MCF 10A (cell line): ENCODE results near the gene CCDC74B. TPM values are rescaled to one million over a fixed set of nuclear protein-coding genes. Genes with fewer than 3 reads are reported as not detected.
"Not testable (repeated sequence)": the region's sequence is repeated elsewhere in the genome, so short reads cannot be mapped to it uniquely, and the experiment has no call there.

Experiments
- BruUV-seq: library from RNA; stranded (reverse); fragments of 400-500 nt; replicated peaks from 2 replicates; lab custom pipeline; 2021; lab: Mats Ljungman, UMichigan
- CTCF ChIA-PET: fragments of 300-600 bp; sonication (Branson Sonifier 250); formaldehyde crosslinking; extraction: SDS; loops from one replicate; lab custom pipeline; 2021; ENCODE audit warnings: antibody characterized with exemption, inconsistent platforms; lab: Yijun Ruan, JAX
- POLR2A ChIA-PET: fragments of 300-600, 350-650 bp; sonication (Branson Sonifier 250); formaldehyde crosslinking; extraction: SDS; loops from one replicate; lab custom pipeline; 2020; ENCODE audit warnings: antibody characterized with exemption, inconsistent platforms; lab: Yijun Ruan, JAX
- DNase-seq: peaks from one replicate; pipeline ENCODE4 v3.0.0-alpha.2; 2018; ENCODE audit not compliant: unreplicated experiment
- H3K27ac Mint-ChIP-seq: one replicate; pipeline ENCODE4 v1.8.0; 2022; ENCODE audit warnings: mild to moderate bottlenecking, low read depth, mixed read lengths; ENCODE audit not compliant: unreplicated experiment
- H3K27me3 Mint-ChIP-seq: one replicate; pipeline ENCODE4 v1.8.0; 2022; ENCODE audit warnings: mixed read lengths; ENCODE audit not compliant: insufficient read depth, unreplicated experiment
- H3K36me3 Mint-ChIP-seq: one replicate; pipeline ENCODE4 v1.8.0; 2022; ENCODE audit warnings: mild to moderate bottlenecking, moderate library complexity, mixed read lengths; ENCODE audit not compliant: insufficient read depth, unreplicated experiment
- H3K4me1 Mint-ChIP-seq: one replicate; pipeline ENCODE4 v1.8.0; 2022; ENCODE audit warnings: mixed read lengths; ENCODE audit not compliant: insufficient read depth, unreplicated experiment
- H3K4me3 Mint-ChIP-seq: one replicate; pipeline ENCODE4 v1.8.0; 2022; ENCODE audit warnings: mild to moderate bottlenecking, moderate library complexity, mixed read lengths; ENCODE audit not compliant: unreplicated experiment
- H3K9me3 Mint-ChIP-seq: one replicate; pipeline ENCODE4 v1.8.0; 2022; ENCODE audit warnings: mixed read lengths; ENCODE audit not compliant: unreplicated experiment
- CTCF ChIP-seq: fragments of 200-600 bp; IDR thresholded peaks from one replicate; pipeline ENCODE4 v1.8.0; 2022; ENCODE audit warnings: antibody characterized with exemption, mild to moderate bottlenecking; ENCODE audit not compliant: unreplicated experiment
- intact Hi-C: fragments of 100-400 bp; cut with micrococcal nuclease; formaldehyde crosslinking; loops from 2 replicates; pipeline ENCODE4 v1.14.1; 2022
- total RNA-seq: library from RNA; stranded (reverse); gene quantifications from 2 replicates; pipeline ENCODE4 v1.2.3, GENCODE V29; 2022

CCDC74B gene
- total RNA-seq, 1 experiment from 2014 or later, result not detected

DNA sequence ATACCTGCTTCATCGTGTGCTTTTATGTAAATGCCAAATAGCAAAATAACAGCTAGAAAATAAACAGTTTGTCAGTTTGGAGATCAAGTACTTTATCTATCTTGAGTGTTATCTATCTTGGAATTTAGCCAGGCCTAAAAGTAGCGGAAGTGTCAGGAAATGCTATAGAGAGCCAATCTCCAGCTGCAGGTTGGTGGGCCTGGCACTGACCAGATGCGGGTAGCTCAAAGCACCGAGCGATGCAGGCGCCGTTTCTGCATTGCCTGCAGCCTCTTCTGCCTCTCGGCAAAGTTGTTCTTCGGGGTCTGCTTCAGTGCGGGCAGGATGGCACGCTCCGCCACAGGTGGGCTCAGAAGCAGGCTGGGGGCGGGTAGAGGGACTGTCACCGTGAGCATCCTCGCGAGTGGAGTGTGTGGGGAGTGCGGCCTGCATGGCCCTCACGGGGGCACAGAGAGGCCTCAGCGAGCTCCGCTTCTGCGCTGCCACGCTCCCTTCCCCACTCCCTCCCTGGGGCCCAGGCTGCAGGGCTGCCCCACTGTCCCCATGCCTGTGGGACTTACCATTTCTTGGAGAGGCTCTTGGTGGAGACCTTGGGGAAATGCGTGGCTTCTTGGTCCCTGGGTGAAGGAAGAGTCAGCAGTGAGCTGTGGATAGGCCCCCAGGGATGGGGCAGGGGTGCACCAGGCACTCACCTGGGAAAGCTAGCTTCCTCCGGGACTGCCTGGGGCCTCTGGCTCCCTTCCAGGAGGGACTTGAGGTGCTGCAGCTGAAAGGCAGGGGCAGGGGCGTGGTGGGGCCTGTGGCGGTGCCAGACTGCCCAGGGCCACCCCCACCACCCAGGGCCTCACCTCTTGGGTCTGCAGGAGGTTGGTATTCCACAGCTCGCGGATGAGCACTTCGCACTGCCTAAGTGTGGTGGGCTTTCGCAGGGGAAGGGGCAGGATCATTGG is 5.3 kb downstream of the CCDC74B start:
- BruUV-seq, H3K4me1 Mint-ChIP-seq, H3K27me3 Mint-ChIP-seq, POLR2A ChIA-PET, H3K27ac Mint-ChIP-seq, intact Hi-C loops, H3K9me3 Mint-ChIP-seq, H3K36me3 Mint-ChIP-seq, H3K4me3 Mint-ChIP-seq, DNase-seq: not testable (repeated sequence)
- CTCF ChIA-PET, result interaction anchor here (0.6 kb wide), 1 partner anchor 1274 kb away, joined by 3 read pairs; no protein-coding TSS in a partner anchor

GRCh38 chr2:130138841-130139251 is 6.1 kb downstream of the CCDC74B start:
- intact Hi-C loops, H3K4me3 Mint-ChIP-seq, H3K36me3 Mint-ChIP-seq, BruUV-seq, H3K4me1 Mint-ChIP-seq, H3K9me3 Mint-ChIP-seq, H3K27ac Mint-ChIP-seq, POLR2A ChIA-PET, CTCF ChIA-PET, DNase-seq: not testable (repeated sequence)
- peaks cover 16% of the 10 kb centered on the region for H3K27me3 Mint-ChIP-seq

DNA sequence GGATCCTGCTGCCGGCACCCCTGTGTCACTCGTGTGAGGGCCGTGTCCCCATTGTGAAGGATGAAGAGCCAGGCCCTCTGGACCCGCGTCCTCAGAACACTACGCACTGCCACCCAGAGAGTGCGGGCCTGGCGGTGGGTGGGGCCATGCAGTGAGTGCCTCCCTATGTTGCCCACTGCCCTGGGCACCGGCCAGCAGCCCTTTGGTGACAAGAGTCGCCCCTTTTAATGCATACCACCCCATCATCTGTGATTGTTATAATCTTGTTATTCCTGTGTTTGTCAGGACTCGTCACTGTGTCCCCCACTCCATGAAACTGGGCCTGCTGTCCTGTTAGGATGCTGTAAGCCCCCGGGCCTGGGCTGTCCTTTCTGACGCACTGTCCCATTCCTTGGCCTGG is 6.6 kb downstream of the CCDC74B start:
- H3K36me3 Mint-ChIP-seq, H3K27ac Mint-ChIP-seq, H3K9me3 Mint-ChIP-seq, BruUV-seq, H3K4me3 Mint-ChIP-seq, H3K4me1 Mint-ChIP-seq, DNase-seq, intact Hi-C loops, POLR2A ChIA-PET, CTCF ChIA-PET: not testable (repeated sequence)
- H3K27me3 Mint-ChIP-seq, result peaks cover 17% of the 10 kb centered on the region

- intact Hi-C loops, DNase-seq, H3K4me1 Mint-ChIP-seq, H3K36me3 Mint-ChIP-seq, H3K4me3 Mint-ChIP-seq, CTCF ChIA-PET, BruUV-seq, H3K27ac Mint-ChIP-seq, H3K9me3 Mint-ChIP-seq, POLR2A ChIA-PET: not testable (repeated sequence)
- peaks cover 28% of the 10 kb centered on the region for H3K27me3 Mint-ChIP-seq
Observed at GRCh38 chr2:130137118-130137517, 7.8 kb downstream of the CCDC74B start.

- DNase-seq, BruUV-seq, H3K4me3 Mint-ChIP-seq, H3K9me3 Mint-ChIP-seq, H3K36me3 Mint-ChIP-seq, CTCF ChIA-PET, POLR2A ChIA-PET, intact Hi-C loops, H3K27ac Mint-ChIP-seq, H3K4me1 Mint-ChIP-seq: not testable (repeated sequence)
- peaks cover 33% of the 10 kb centered on the region for H3K27me3 Mint-ChIP-seq
Observed at GRCh38 chr2:130136546-130136945, 8.4 kb downstream of the CCDC74B start.

DNA sequence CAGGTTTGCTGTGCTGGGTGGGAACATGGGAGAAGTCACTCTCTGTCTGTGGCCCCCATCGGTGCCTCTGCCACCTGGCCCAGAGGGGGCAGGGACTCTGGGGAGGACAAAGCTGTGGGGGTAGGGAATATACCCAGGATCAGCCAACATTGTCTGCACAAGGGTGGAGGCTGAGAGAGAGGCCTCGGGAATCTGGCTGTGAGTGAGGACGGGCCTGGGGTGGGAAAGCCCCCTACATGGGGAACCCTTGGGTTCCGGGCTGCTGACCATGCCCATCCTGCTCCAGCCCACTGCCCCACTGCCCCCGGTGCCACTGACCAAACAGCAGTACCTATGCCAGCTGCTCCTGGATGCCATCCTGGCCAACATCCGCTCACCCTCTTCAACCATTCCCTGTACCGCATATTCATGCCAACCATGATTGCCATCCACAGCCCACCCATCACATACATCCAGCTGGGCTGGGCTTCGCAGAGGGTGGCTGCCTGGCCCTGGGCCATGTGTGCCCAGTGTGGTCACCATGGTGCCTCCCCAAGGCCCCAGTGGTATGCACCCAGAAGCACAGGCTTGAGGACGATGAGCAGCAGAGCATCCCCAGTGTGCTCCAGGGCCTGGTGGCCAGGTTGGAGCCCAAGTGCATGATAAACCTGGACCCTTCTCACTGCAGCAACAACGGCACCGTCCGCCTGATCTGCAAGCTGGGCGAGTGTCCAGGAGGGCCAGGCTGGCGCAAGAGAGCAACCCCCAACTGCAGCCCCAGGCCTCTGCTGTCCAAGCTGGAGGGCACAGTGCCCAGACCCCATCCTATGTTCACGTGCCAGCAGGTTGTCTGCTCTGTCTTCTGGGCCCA is 9.0 kb downstream of the CCDC74B start:
- ChIA-PET POLR2A (no interaction called here), CTCF (interaction anchor here (0.8 kb wide), 1 partner anchor 1209 kb away, joined by 4 read pairs; no protein-coding TSS in a partner anchor)
- intact Hi-C loops, result no loop called here
- no peak overlapping the region for H3K27ac Mint-ChIP-seq
- no peak for TF ChIP-seq CTCF
- BruUV-seq, result no TSS peak
- DNase-seq, result no peak
- no peaks in the 10 kb centered on the region for H3K36me3 Mint-ChIP-seq
- no peaks in the 10 kb centered on the region for H3K9me3 Mint-ChIP-seq
- no peaks in the 10 kb centered on the region for H3K4me1 Mint-ChIP-seq
- no peak overlapping the region for H3K4me3 Mint-ChIP-seq
- peaks cover 34% of the 10 kb centered on the region for H3K27me3 Mint-ChIP-seq

GRCh38 chr2:130129120-130129829 is 15.6 kb downstream of the CCDC74B start, which contains the start of gene POTEF:
POTEF (minus strand) TSS chr2:130129222; CDS start chr2:130120515, 8,707 bp downstream.
- H3K4me3 Mint-ChIP-seq, POLR2A ChIA-PET, H3K36me3 Mint-ChIP-seq, CTCF ChIA-PET, H3K9me3 Mint-ChIP-seq, H3K4me1 Mint-ChIP-seq, DNase-seq, intact Hi-C loops, H3K27ac Mint-ChIP-seq, BruUV-seq: not testable (repeated sequence)
- H3K27me3 Mint-ChIP-seq, result peaks cover 33% of the 10 kb centered on the region
